Measurements from ENCODE around the gene CD84.

- TF ChIP-seq GATA2 (IDR thresholded peaks at IDR 0.05; ENCODE audit: low read depth, low read length) = no peak
- TF ChIP-seq GATA3 (IDR thresholded peaks at IDR 0.05; ENCODE audit: low read depth, low read length) = no peak
Measured at GRCh38 chr1:160491981-160492380, 87.3 kb downstream of the CD84 start.
